ENCODE measurements around the gene BLVRB. TPM values are rescaled to one million over a fixed set of nuclear protein-coding genes. Genes with fewer than 3 reads are reported as not detected.
A peak's percentile ranks its signal among the peaks of the same experiment; 100 is the strongest.

The BLVRB gene
- total RNA-seq, 1 experiment from 2014 or later = 44.0 TPM

DNA sequence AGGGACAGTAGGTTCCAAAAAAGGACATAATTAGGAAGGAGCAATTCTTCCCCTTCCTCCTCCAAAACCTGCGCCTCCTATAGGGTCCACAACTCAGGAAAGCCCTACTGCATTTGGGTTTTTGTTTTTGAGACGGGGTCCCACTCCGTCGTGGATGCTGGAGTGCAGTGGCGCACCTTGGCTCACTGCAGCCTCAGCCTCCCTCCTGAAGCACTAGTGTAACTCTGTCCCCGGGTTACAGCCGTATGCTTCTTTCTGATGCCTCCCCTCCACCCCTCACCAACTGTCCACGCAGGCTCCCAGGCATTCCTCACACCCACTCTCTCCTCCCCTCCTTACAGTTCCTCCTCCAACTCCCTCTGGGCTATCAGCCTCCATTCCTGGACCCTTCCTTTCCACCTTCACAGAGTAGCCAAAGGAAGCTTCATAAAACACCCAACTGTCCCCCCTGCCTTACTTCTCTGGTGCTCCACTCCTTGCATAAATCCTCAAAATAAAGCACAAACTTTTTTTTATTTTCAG lies 19.2 kb downstream of the BLVRB start:
- intact Hi-C loops (cut with micrococcal nuclease) = no loop called here
- ChIA-PET CTCF (interaction anchor here (1.2 kb wide), 1 partner anchor 16 kb away, joined by 5 read pairs; no protein-coding TSS in a partner anchor), POLR2A (interaction anchor here (1.4 to 10.0 kb wide), 3 partner anchors 10 to 24 kb away, joined by 4 to 125 read pairs (median 124); partner anchors contain the start of gene SERTAD1)
- BruUV-seq (replicated peaks) = no TSS peak
- H3K27me3 Mint-ChIP-seq (ENCODE audit: insufficient read depth, unreplicated experiment) = no peaks in the 10 kb centered on the region
- DNase-seq (ENCODE audit: unreplicated experiment) = no peak
- peaks cover 40% of the 10 kb centered on the region for H3K36me3 Mint-ChIP-seq (ENCODE audit: insufficient read depth, unreplicated experiment)
- TF ChIP-seq, protein P1, sequence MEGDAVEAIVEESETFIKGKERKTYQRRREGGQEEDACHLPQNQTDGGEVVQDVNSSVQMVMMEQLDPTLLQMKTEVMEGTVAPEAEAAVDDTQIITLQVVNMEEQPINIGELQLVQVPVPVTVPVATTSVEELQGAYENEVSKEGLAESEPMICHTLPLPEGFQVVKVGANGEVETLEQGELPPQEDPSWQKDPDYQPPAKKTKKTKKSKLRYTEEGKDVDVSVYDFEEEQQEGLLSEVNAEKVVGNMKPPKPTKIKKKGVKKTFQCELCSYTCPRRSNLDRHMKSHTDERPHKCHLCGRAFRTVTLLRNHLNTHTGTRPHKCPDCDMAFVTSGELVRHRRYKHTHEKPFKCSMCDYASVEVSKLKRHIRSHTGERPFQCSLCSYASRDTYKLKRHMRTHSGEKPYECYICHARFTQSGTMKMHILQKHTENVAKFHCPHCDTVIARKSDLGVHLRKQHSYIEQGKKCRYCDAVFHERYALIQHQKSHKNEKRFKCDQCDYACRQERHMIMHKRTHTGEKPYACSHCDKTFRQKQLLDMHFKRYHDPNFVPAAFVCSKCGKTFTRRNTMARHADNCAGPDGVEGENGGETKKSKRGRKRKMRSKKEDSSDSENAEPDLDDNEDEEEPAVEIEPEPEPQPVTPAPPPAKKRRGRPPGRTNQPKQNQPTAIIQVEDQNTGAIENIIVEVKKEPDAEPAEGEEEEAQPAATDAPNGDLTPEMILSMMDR (IDR thresholded peaks at IDR 0.05; ENCODE audit: unreplicated experiment) = no peak
- H3K9me3 Mint-ChIP-seq (ENCODE audit: unreplicated experiment) = no peaks in the 10 kb centered on the region
- peaks cover 18% of the 10 kb centered on the region for H3K4me1 Mint-ChIP-seq (ENCODE audit: insufficient read depth, unreplicated experiment)
- H3K4me3 Mint-ChIP-seq (ENCODE audit: unreplicated experiment) = peak overlapping the region; percentile 19
- no peak overlapping the region for H3K27ac Mint-ChIP-seq (ENCODE audit: low read depth, unreplicated experiment)

DNA sequence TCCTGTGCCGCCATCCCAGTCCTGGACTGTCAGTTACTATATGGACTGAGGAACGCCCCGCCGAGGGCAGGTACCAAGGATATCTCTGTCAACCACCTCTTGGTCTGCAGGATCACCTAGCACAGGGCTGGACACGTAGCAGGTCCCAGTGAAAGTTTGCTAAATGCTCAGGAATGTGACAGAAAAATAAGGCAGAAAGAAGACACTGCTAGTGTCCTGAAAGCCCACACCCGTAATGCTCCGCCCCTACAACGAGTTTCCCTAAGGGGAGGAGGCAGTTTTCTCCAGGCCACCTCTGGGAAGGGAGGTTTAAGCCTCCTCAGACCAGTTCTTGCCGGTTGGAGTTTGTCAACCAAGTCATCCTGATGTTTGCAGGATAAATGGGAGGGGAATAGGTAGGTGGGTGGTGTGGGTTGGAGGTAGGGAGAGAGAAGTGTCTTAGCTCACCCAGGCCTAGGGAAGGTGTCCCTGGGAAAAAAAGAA lies 19.7 kb downstream of the BLVRB start:
- Mint-ChIP-seq H3K36me3 (ENCODE audit: insufficient read depth, unreplicated experiment) (peaks cover 45% of the 10 kb centered on the region), H3K9me3 (ENCODE audit: unreplicated experiment) (no peaks in the 10 kb centered on the region), H3K4me1 (ENCODE audit: insufficient read depth, unreplicated experiment) (peaks cover 21% of the 10 kb centered on the region), H3K4me3 (ENCODE audit: unreplicated experiment) (peak overlapping the region; percentile 61), H3K27ac (ENCODE audit: low read depth, unreplicated experiment) (no peak overlapping the region), H3K27me3 (ENCODE audit: insufficient read depth, unreplicated experiment) (no peaks in the 10 kb centered on the region)
- TF ChIP-seq, protein P1 (IDR thresholded peaks at IDR 0.05; ENCODE audit: unreplicated experiment) = no peak
- no TSS peak for BruUV-seq (replicated peaks)
- ChIA-PET POLR2A (interaction anchor here (1.3 to 10.0 kb wide), 5 partner anchors 11 to 23 kb away, joined by 4 to 125 read pairs (median 64); partner anchors contain the start of genes BLVRB and SERTAD1), CTCF (interaction anchor here (0.9 to 1.2 kb wide), 2 partner anchors 17 to 25 kb away, joined by 5 read pairs; no protein-coding TSS in a partner anchor)
- intact Hi-C loops (cut with micrococcal nuclease) = loop anchor here (2.0 kb wide), 1 partner anchor 19 kb away; the partner anchor contains the start of gene BLVRB
- peak; percentile 59 for DNase-seq (ENCODE audit: unreplicated experiment)

DNA sequence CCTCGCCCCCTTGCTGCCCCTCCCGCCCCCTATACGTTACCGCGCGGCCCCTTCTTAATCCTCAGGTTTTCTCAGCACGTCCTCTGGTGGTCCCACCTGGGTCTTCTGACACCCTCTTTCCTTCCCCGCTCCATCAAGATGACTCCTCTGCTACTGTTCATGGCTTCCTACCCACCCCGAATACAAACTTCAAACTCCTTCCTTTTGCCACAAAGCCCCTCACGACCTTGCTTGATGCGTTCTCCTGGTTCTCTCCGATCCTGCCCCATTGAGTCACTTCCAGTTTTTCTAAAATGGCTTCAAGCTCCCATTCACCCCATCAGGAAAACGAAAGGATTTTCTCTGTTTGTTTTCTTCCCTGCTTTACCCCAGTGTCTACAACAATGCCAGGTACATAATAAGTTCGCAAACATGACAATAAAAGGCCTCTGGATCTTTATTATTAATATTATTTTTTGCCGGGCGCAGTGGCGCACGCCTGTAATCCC lies 20.7 kb downstream of the BLVRB start:
- Mint-ChIP-seq H3K4me3 (ENCODE audit: unreplicated experiment) (peak overlapping the region; percentile 100), H3K27ac (ENCODE audit: low read depth, unreplicated experiment) (peak overlapping the region; percentile 92), H3K36me3 (ENCODE audit: insufficient read depth, unreplicated experiment) (peaks cover 54% of the 10 kb centered on the region), H3K4me1 (ENCODE audit: insufficient read depth, unreplicated experiment) (peaks cover 22% of the 10 kb centered on the region), H3K9me3 (ENCODE audit: unreplicated experiment) (no peaks in the 10 kb centered on the region), H3K27me3 (ENCODE audit: insufficient read depth, unreplicated experiment) (no peaks in the 10 kb centered on the region)
- no TSS peak for BruUV-seq (replicated peaks)
- intact Hi-C loops (cut with micrococcal nuclease) = loop anchor here (2.0 to 5.0 kb wide), 2 partner anchors 20 to 138 kb away; partner anchors contain the start of gene BLVRB
- POLR2A ChIA-PET = interaction anchor here (0.6 to 10.0 kb wide), 15 partner anchors 9 to 999 kb away, joined by 3 to 125 read pairs (median 4); partner anchors contain the start of genes BLVRB and SERTAD1
- DNase-seq (ENCODE audit: unreplicated experiment) = no peak
- CTCF ChIA-PET = interaction anchor here (0.9 kb wide), 1 partner anchor 24 kb away, joined by 5 read pairs; no protein-coding TSS in a partner anchor
- TF ChIP-seq, protein P1 (IDR thresholded peaks at IDR 0.05; ENCODE audit: unreplicated experiment) = no peak
